Activated naive CD4-positive, alpha-beta T cell treated with anti-CD3 and anti-CD28 coated beads for 36 hours (primary cell): ENCODE measurements around the gene NACC2. TPM values are rescaled to one million over a fixed set of nuclear protein-coding genes. Genes with fewer than 3 reads are reported as not detected.

Source experiments
- CTCF ChIA-PET: fragments of 350-600 bp; sonication (Branson Sonifier 250); formaldehyde crosslinking; loops from one replicate; lab custom pipeline; 2021; ENCODE audit warnings: antibody characterized with exemption; lab: Charles Lee
- DNase-seq: peaks from one replicate; pipeline ENCODE4 v3.0.0-alpha.2; 2020
- H3K27ac Mint-ChIP-seq: one replicate; pipeline ENCODE4 v1.8.0; 2021; ENCODE audit warnings: mild to moderate bottlenecking, mixed read lengths
- H3K27me3 Mint-ChIP-seq: one replicate; pipeline ENCODE4 v1.8.0; 2021; ENCODE audit warnings: low read depth, mixed read lengths
- H3K36me3 Mint-ChIP-seq: one replicate; pipeline ENCODE4 v1.8.0; 2021; ENCODE audit warnings: low read depth, mixed read lengths
- H3K4me1 Mint-ChIP-seq: one replicate; pipeline ENCODE4 v1.8.0; 2021; ENCODE audit warnings: low read depth, mixed read lengths
- H3K4me3 Mint-ChIP-seq: one replicate; pipeline ENCODE4 v1.8.0; 2021; ENCODE audit warnings: mild to moderate bottlenecking, moderate library complexity, mixed read lengths
- H3K9me3 Mint-ChIP-seq: one replicate; pipeline ENCODE4 v1.8.0; 2021; ENCODE audit warnings: mixed read lengths
- intact Hi-C: fragments of 100-400 bp; cut with micrococcal nuclease; formaldehyde crosslinking; loops from one replicate; pipeline ENCODE4 v1.15.1; 2023
- total RNA-seq, 2 experiments: library from RNA; stranded (reverse); gene quantifications; one replicate each; pipeline ENCODE4 v1.2.3, GENCODE V29; 2021

Gene NACC2
- total RNA-seq, 2 experiments from 2014 or later, result 3.4 to 3.5 TPM

DNA sequence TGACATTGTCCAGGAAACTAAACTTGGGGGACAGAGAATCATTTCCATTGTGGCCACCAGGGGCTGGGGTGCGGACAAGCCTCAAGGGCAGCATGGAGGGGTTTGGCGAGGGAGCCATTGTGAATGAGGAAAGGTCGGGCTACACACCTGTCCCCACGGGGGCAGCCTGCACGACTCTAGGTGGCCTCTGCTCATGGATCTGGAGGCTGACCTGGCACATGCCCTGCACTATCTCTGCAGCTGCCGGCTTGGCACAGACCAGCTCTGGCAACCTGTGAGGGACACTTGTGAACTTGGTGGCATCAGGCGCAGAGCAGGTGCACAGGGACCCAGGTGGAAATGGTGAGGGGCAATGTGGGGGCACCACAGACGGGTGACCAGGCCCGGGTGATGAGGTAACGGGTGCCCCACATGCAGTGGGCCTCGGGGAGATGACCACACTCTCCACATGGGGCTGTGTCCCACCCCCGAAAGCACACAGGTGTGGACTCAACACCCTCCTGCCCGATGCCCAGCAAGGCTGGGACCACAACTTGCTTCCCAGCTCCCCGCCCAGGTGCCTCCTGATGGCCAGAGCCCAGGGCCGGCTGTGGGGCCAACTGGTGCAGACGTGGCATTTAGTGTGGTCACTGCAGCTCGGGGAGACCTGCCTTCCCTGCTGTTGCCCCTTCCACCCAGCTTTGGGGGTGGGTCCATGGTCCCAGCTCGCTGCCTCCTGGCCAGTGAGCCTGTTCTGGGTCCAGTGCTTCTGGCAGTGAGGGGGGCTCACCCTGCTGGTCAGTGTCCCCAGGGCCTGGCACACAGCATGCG, 73.0 kb downstream of the NACC2 start:
- Mint-ChIP-seq H3K27me3 (no peaks in the 10 kb centered on the region), H3K36me3 (no peaks in the 10 kb centered on the region), H3K4me1 (no peaks in the 10 kb centered on the region), H3K9me3 (no peaks in the 10 kb centered on the region), H3K4me3 (no peak overlapping the region), H3K27ac (no peak overlapping the region)
- no peak for DNase-seq
- CTCF ChIA-PET, result no interaction called here
- intact Hi-C loops, result no loop called here

DNA sequence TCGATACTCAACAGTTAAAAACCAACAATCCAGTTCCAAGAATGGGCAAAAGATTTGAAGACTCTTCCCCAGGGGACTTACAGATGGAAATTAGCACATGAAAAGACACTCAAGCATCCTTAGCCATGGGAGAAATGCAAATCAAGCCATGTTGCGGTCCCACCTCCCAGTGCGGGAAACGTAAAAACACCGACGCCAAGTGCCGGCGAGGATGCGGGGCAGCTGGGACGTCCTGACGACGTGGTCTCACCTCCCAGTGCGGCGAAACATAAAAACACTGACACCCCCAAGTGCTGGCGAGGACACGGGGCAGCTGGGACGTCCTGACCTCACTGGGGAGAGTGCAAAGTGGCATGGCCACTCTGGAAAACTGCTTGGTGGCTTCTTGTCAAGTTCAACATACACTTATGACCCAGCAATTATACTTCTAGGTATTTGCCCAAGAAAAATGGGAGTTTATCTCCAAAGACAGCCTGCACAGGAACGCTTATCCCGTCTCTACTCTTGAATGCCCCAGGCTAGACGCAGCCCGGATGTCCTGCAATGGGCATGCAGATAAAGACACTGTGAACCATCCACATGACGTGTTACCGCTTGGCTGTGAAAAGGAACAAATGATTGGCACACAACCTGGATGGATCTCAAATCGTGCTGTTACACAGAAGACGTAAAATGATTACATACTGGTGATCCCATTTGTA, 73.8 kb downstream of the NACC2 start:
- Mint-ChIP-seq H3K4me1 (no peaks in the 10 kb centered on the region), H3K36me3 (no peaks in the 10 kb centered on the region), H3K27ac (no peak overlapping the region), H3K4me3 (no peak overlapping the region), H3K9me3 (no peaks in the 10 kb centered on the region), H3K27me3 (no peaks in the 10 kb centered on the region)
- intact Hi-C loops, result no loop called here
- DNase-seq, result no peak
- CTCF ChIA-PET, result no interaction called here

DNA sequence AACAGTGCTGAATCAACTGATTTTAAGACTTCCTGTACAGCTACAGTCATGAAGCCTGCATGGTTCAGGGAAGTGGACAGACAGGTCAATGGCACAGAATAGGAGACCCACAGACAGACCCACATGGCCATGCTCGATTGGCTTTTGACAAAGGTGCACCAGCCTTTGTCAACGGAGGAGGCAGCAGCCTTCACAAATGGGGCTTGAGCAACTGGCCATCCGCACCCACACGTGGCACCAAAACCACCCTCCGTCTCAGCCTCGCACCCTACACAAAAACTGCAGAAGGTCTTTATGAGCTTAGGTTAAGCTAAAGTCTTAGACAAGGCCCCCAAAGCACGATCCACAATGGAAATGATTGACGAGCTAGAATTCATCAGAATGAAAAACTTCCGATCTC, 74.4 kb downstream of the NACC2 start:
- Mint-ChIP-seq H3K27me3 (no peaks in the 10 kb centered on the region), H3K4me1 (no peaks in the 10 kb centered on the region), H3K9me3 (no peaks in the 10 kb centered on the region), H3K4me3 (no peak overlapping the region), H3K36me3 (no peaks in the 10 kb centered on the region), H3K27ac (no peak overlapping the region)
- CTCF ChIA-PET, result no interaction called here
- intact Hi-C loops, result no loop called here
- DNase-seq, result no peak

DNA sequence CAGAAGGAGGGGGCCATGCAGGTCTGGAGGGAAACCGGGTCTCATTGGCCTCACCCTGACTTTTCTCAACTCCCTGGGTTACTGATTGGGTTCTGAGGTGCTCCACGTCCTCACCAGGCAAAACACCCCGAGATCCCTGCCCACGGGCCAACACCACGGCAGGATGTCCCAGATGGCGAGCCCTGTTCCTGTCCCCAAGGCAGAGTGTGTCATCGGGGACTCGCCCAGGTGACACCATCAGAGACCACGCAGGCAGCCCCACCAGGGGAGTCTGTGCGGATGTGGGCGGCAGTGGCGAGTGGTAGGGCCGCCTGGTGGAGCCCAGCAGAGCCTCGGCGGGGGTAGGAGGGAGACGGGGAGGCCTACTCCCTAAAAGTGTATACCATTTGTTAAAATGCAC, 74.9 kb downstream of the NACC2 start:
- no peak for DNase-seq

DNA sequence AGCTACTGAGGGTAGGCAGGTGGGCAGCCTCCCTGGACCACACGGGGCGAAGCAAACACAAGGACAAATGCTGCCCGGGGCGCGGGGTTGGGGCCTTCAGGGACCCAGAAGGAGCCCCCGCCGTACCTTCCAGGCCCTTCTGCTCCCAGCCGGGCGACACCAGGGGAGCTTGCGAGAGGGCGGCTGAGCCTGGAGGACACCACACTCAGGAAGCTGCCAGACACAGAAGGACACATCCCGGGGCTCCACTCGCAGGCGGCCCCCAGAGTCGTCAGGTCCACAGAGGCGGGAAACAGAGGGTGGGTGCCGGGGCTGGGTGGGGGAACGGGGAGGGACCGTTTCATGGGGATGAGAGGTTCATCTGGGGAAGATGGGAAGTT, 75.4 kb downstream of the NACC2 start:
- Mint-ChIP-seq H3K27me3 (no peaks in the 10 kb centered on the region), H3K36me3 (no peaks in the 10 kb centered on the region), H3K9me3 (no peaks in the 10 kb centered on the region), H3K4me3 (no peak overlapping the region), H3K4me1 (no peaks in the 10 kb centered on the region), H3K27ac (no peak overlapping the region)
- DNase-seq, result no peak
- intact Hi-C loops, result no loop called here
- CTCF ChIA-PET, result no interaction called here

More for the DNA sequence above, 74.9 kb downstream of the NACC2 start:
- CTCF ChIA-PET, result no interaction called here
- intact Hi-C loops, result no loop called here
- Mint-ChIP-seq H3K9me3 (no peaks in the 10 kb centered on the region), H3K27ac (no peak overlapping the region), H3K36me3 (no peaks in the 10 kb centered on the region), H3K4me3 (no peak overlapping the region), H3K4me1 (no peaks in the 10 kb centered on the region), H3K27me3 (no peaks in the 10 kb centered on the region)

DNA sequence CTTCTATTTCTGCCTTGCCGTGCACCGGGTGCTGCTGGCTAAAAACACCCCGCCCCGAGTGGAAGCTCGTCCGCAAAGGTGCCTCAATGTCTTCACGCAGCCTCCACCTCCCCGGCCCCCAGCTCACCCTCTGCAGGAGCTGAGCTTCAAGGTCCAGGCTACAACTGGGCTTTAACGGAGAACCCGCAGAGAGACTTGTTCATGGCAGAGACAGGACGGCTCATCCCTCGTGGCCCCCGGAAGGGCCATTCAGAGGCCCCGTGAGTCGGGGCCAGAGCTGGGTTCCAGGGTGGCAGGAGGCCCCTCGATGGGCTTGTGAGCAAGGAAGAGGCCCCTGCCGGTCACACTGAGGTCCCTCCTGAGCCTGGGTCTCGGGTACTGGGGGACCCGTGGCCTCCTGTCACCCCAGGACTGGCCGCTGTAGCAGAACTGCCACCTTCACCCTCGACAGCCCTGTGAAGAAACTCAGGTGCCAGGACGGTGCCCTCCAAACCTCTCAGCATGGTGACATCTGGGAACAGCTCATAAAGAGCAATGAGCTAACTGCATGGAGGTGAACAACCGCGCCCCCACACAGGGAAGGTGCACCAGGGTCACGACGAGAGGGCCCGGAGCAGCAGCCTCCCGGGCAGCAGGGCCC, 75.9 kb downstream of the NACC2 start:
- Mint-ChIP-seq H3K4me3 (no peak overlapping the region), H3K27ac (no peak overlapping the region), H3K36me3 (no peaks in the 10 kb centered on the region), H3K4me1 (no peaks in the 10 kb centered on the region), H3K27me3 (no peaks in the 10 kb centered on the region), H3K9me3 (no peaks in the 10 kb centered on the region)
- CTCF ChIA-PET, result interaction anchor here (0.6 kb wide), 1 partner anchor 708 kb away, joined by 4 read pairs; no protein-coding TSS in a partner anchor
- no peak for DNase-seq
- intact Hi-C loops, result no loop called here

DNA sequence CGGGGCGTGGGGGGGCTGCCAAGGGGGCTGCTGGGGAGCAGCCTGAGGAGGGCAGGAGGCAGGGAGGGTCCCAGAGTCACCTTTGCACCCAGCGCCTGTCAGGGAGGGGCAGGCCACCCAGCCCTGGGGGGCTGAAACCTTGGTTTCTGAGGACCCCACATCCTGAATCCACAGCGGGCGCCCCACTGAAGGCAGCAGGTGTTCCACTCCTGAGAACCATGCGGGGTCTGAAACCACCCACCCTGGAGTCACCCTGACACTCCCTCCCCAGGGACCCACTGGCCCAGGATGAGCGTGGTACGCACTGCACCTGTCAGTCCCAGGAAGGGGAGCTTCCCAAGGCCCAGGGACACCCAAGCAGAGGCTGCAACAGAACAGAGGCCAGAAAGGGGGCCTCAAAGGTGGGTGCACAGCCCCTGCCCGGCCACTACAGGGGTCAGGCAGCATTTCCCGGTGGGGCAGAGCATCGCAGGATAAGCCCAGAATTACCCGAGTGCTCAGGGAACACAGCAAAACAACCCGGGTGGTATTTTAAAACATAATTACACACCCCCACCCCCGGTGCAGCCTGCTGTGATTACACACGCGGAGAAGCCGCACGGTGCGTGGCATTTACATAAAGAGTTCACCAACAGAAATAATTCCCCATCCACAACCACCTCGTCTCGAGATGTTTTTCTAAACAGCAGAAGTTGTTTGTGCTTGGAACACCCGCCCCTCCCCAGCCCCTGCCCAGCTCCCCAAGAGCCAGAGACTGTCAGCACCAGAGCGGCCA, 76.6 kb downstream of the NACC2 start:
- no peak overlapping the region for H3K27ac Mint-ChIP-seq
- intact Hi-C loops, result no loop called here
- no peak for DNase-seq
- H3K4me1 Mint-ChIP-seq, result no peaks in the 10 kb centered on the region
- no peaks in the 10 kb centered on the region for H3K27me3 Mint-ChIP-seq
- no peaks in the 10 kb centered on the region for H3K36me3 Mint-ChIP-seq
- CTCF ChIA-PET, result no interaction called here
- no peak overlapping the region for H3K4me3 Mint-ChIP-seq
- H3K9me3 Mint-ChIP-seq, result no peaks in the 10 kb centered on the region

DNA sequence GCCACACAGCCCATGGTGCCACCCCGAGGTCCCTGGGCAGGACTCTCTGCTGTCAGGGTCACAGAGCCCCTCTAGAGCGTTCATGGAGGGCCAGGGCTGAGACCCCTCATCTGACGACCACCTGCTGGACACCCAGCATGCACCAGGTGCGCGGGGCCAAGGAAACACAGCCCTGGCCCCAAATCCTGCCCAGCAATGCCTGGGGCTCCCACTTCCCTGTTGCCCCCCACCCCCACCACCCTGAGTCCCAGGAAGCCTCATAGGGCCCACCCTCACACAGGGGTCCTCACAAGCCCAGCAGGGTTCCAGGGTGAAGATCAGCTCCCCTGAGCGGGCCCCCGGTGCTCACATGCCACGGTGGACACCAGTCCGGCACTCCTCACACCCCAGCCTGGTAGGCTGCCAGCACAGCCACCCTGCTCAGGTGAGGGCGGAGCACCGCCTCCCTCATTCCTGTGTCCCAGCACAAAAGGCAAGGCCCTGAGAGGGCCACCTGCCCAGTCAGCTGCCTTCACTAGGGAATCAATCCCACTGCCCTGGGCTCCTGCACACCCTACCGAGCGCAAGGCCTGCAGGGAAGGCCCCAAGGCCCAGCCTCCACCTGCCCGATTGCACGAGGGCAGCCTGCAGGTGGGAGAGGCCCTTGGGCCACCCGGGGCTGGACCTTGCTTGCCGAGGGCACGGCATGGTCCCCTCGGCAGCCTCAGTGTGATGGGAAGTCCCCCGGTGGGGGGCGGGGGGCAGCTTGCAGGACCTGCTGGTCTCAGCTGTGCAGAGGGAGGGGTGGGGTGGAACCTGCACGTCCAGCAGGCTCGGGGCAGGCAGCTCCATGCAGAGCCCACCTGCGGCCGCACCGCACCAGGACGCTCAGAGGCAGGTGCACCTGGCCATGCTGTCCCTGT, 77.5 kb downstream of the NACC2 start:
- Mint-ChIP-seq H3K4me3 (no peak overlapping the region), H3K4me1 (no peaks in the 10 kb centered on the region), H3K9me3 (no peaks in the 10 kb centered on the region), H3K27ac (no peak overlapping the region), H3K36me3 (no peaks in the 10 kb centered on the region), H3K27me3 (no peaks in the 10 kb centered on the region)
- intact Hi-C loops, result no loop called here
- CTCF ChIA-PET, result no interaction called here
- no peak for DNase-seq

DNA sequence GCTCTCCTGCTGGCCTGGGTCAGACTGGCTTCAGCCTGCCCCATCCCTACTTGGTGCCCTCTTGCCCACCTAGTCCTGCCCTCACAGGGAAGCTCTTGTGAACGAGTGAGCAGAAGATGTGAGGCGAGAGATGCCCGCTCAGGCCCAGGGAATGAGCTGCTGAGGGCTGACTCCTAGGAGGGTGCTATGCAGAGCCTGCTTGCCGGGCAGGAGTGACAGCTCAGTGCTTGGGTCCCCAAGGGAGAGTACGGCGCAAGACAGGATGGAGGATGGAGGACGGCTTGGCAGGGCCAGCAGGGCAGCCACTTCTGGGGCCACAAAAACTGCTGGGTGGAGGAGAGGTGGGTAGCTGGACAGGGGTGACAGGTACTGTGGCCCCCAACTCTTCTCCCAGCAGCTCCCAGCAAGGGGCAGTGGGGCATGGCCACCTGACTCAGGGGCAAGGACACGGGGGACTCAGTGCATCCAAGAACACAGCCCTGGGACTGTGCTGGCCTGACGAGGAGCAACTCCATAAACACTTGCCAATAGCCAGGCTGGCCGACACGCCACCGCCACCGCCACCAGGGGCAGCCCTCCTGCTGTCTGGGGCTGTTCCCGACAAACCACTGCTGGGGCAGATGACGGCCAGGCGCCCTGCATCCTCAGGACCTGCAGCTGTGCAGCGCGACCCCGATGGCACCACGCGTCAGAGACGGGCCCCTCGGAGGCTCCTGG, 78.4 kb downstream of the NACC2 start:
- CTCF ChIA-PET, result no interaction called here
- intact Hi-C loops, result no loop called here
- H3K27me3 Mint-ChIP-seq, result no peaks in the 10 kb centered on the region
- no peak overlapping the region for H3K4me3 Mint-ChIP-seq
- H3K4me1 Mint-ChIP-seq, result no peaks in the 10 kb centered on the region
- H3K27ac Mint-ChIP-seq, result no peak overlapping the region
- no peak for DNase-seq
- H3K9me3 Mint-ChIP-seq, result no peaks in the 10 kb centered on the region
- H3K36me3 Mint-ChIP-seq, result no peaks in the 10 kb centered on the region

DNA sequence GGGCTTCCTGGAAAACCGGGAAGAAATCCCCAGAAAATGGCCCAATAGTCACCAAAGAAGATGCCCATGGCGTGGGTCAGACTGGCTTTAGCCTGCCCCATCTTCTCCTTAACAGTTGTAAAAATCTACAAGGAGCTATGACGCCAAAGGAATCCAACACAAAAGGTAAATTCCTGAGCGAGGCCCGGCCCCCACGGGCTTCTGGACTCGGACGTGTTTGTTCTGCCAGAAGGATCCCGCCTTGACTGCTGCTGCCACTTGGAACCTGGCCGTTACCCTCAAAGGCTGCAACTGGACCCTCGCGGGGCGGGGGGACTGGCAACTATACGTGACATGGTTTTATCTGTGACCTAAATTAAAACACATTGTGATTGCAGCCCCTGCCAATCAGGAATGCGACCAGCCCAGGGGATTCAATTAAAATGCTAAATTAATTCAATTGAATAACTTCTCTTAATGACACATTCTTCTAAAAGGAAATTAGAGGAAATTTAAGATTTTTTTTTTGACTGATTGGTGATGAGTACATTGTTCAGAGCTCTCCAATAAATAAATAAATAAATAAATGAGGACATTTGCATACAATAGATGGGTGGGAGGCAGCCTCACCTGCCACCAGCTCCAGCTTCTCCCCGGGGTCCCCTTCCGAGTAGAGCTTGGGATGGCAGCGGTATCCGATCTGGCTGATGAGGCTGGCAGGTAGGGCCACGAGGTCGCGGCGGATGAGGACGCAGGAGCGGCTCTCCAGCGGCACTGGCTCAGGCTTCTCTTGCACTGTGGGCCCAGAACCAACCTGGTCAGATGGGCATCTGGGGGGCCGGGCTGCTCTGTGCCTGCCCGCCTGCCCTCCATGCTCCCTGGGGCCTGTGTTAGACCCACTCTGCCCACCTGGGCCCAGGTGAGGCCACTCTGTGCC, 79.2 kb downstream of the NACC2 start:
- H3K4me1 Mint-ChIP-seq, result no peaks in the 10 kb centered on the region
- no peak overlapping the region for H3K27ac Mint-ChIP-seq
- intact Hi-C loops, result no loop called here
- no peak for DNase-seq
- no peak overlapping the region for H3K4me3 Mint-ChIP-seq
- H3K9me3 Mint-ChIP-seq, result no peaks in the 10 kb centered on the region
- H3K27me3 Mint-ChIP-seq, result no peaks in the 10 kb centered on the region
- H3K36me3 Mint-ChIP-seq, result no peaks in the 10 kb centered on the region
- CTCF ChIA-PET, result no interaction called here
